Stomach (tissue), 9 donors: ENCODE measurements around the gene ZFAND6. TPM values are rescaled to one million over a fixed set of nuclear protein-coding genes. Genes with fewer than 3 reads are reported as not detected.

Experiments used
- DNase-seq, 2 donors: peaks; one replicate each; pipeline versions ENCODE4 v3.0.0 to v3.0.0-alpha.2; 2013 to 2019
- H3K27ac ChIP-seq, 5 donors: fragments of 200-600 bp in 4 of 5; sonication (generic) in 4 of 5; one replicate each; pipeline ENCODE4 v1.5.1; 2013 to 2019; ENCODE audit warnings: mild to moderate bottlenecking in 1 of 5, moderate library complexity in 1 of 5
- H3K27me3 ChIP-seq, 3 donors: fragments of 200-600 bp; sonication (generic); one replicate each; pipeline ENCODE4 v1.5.1; 2017 to 2019; ENCODE audit warnings: mixed run types in 1 of 3
- H3K36me3 ChIP-seq, 4 donors: fragments of 200-600 bp; sonication (generic); 1 replicate in 3 of 4; 2 replicates in 1 of 4; pipeline ENCODE4 v1.5.1; 2016 to 2019
- H3K4me1 ChIP-seq, 4 donors: fragments of 200-600 bp; sonication (generic); one replicate each; pipeline ENCODE4 v1.5.1; 2016 to 2019
- H3K4me3 ChIP-seq, 4 donors: fragments of 200-600 bp; sonication (generic) in 3 of 4; one replicate each; pipeline ENCODE4 v1.5.1; 2016 to 2019; ENCODE audit warnings: mild to moderate bottlenecking in 1 of 4
- H3K9me3 ChIP-seq, 4 donors: fragments of 200-600 bp; sonication (generic); one replicate each; pipeline ENCODE4 v1.5.1; 2016 to 2019
- CTCF ChIP-seq, 7 experiments: fragments of 450-650 bp in 4 of 7; fragments of 200-600 bp in 3 of 7; sonication (generic) in 3 of 7; IDR thresholded peaks; one replicate each; pipeline ENCODE4 v1.5.1; 2016 to 2019; ENCODE audit warnings: antibody characterized with exemption in 7 of 7, control low read depth in 2 of 7, mild to moderate bottlenecking in 1 of 7
- EP300 ChIP-seq: sonication (generic); formaldehyde crosslinking; IDR thresholded peaks from one replicate; pipeline ENCODE4 v1.6.1; 2017; ENCODE audit warnings: antibody characterized with exemption
- POLR2A ChIP-seq, 4 donors: fragments of 450-650 bp; IDR thresholded peaks; one replicate each; pipeline ENCODE4 v1.6.1; 2016; ENCODE audit warnings: antibody characterized with exemption in 4 of 4, control low read depth in 2 of 4, mild to moderate bottlenecking in 1 of 4, moderate library complexity in 1 of 4
- POLR2AphosphoS5 ChIP-seq, 3 donors: sonication (generic); formaldehyde crosslinking; IDR thresholded peaks; one replicate each; pipeline ENCODE4 v1.6.1; 2016; ENCODE audit warnings: antibody characterized with exemption in 3 of 3
- WGBS, 5 donors: extraction: QIAGEN DNeasy Blood & Tissue Kit in 3 of 5; methylation state at CpG; one replicate each; pipeline versions ENCODE4 v1.1.5 to v1.1.7; 2013 to 2018; 5-methylcytosine and 5-hydroxymethylcytosine counted together
- intact Hi-C: fragments of 100-400 bp; cut with DNase I; formaldehyde crosslinking; loops from one replicate; pipeline ENCODE4 v1.15.1; 2023; ENCODE audit warnings: low total_unique reads
- polyA plus RNA-seq, 3 donors: library from polyadenylated mRNA; stranded (reverse); fragments of 200-250 nt; gene quantifications; one replicate each; pipeline ENCODE4 v1.2.3, GENCODE V29; 2013
- total RNA-seq, 5 donors: library from RNA; depleted of rRNA; stranded (reverse); fragments of >200 nt; gene quantifications; one replicate each; pipeline versions ENCODE4 v1.1.0 to v1.2.3, GENCODE V29; 2014 to 2016
- donor health status: healthy with polysubstance abuse.
- donor health status: Bipolar disorder and iron deficiency.
- donor health status: healthy.

The ZFAND6 gene
- total and polyA plus RNA-seq, 8 donors: 12.2 to 271 (median 66.4) TPM

DNA sequence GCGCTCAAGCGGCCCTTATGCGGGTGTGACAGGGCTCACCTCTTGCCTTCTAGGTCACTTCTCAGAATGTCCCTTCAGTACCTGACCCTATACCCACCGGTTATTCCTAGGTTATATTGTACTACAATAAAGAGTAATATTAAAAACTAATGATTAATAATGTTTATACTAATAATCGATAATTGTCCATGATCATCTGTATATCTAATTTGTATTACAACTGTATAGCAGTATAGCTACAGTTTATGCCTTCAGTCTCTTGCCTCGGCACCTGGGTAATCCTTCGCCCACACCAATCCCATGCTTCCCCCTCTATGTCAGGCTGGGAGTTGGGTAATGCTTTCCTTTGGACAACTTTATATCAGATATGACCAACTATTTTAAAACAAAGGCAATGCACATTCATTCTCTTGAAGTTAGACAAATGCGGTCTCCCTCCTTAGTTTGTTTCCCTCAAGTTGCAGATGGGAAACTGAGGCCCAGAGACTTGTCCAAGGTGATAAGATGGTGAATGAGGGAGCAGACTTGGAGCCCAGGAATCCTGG is 96.8 kb downstream of the ZFAND6 start:
- peak overlapping the region in 2 of 5 donors; percentile 22 to 29 for H3K27ac ChIP-seq
- intact Hi-C loops: loop anchor here (10.0 kb wide), 1 partner anchor 91 kb away; no protein-coding TSS in a partner anchor
- no peaks in the 10 kb centered on the region for H3K27me3 ChIP-seq
- 78 to 93% (median 89%) methylated on average over 8 of the region's 8 CpGs for WGBS, 5 donors
- peaks cover 24 to 56% (median 50%) of the 10 kb centered on the region in 4 donors for H3K4me1 ChIP-seq
- H3K4me3 ChIP-seq: no peak overlapping the region
- DNase-seq: no peak
- peaks cover 0 to 26% (median 22%) of the 10 kb centered on the region in 4 donors for H3K36me3 ChIP-seq
- TF ChIP-seq POLR2AphosphoS5 (IDR thresholded peaks at IDR 0.05) (no peak), POLR2A (IDR thresholded peaks at IDR 0.05) (no peak), EP300 (no peak), CTCF (IDR thresholded peaks at IDR 0.05) (no peak)
- H3K9me3 ChIP-seq: no peaks in the 10 kb centered on the region

DNA sequence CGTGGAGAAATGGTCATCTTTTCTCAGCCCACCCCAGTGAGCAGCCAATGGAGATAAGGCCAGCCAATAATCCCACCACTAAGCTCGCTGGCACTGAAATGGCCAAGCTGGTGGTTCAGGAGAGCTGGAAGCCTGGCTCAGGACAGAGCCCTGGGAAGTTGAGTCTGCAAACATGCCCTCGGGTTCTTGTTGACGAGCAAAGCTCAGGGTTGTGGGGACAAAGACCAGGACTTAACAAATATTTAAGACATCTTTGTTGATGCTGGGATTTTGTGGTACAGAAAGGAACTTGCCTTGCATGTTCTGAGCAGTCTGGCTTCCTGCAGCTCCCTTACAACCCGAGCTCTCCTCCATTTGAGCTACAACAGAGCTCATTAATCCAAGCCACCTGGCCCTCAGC is 97.7 kb downstream of the ZFAND6 start:
- Histone ChIP-seq H3K36me3 (peaks cover 0 to 33% (median 24%) of the 10 kb centered on the region in 4 donors), H3K4me1 (peaks cover 33 to 61% (median 55%) of the 10 kb centered on the region in 4 donors), H3K4me3 (no peak overlapping the region), H3K27ac (no peak overlapping the region), H3K9me3 (no peaks in the 10 kb centered on the region), H3K27me3 (no peaks in the 10 kb centered on the region)
- 86 to 95% (median 93%) methylated on average over 5 of the region's 5 CpGs for WGBS, 5 donors
- no peak for DNase-seq
- intact Hi-C loops: loop anchor here (10.0 kb wide), 1 partner anchor 92 kb away; no protein-coding TSS in a partner anchor
- no peak for TF ChIP-seq POLR2A (IDR thresholded peaks at IDR 0.05)
- no peak for TF ChIP-seq POLR2AphosphoS5 (IDR thresholded peaks at IDR 0.05)
- TF ChIP-seq EP300: no peak
- TF ChIP-seq CTCF (IDR thresholded peaks at IDR 0.05): no peak

DNA sequence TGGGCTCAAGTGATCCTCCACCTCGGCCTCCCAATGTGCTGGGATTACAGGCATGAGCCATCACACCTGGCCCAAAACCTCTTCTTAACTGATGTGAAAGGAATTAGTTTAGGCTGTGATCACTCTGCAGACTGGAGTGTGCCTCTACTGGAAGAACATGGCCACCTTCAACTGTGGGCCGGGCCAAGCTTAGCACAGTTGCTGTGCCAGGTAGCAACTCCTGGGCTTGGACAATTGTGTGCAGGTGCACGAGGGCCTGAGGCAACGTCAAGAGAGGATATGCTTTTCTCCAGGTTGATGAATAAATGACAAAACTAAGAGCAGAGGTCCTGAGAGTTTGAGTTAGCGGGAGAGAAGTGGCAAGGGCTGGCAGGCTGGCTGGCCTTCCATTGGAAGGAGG is 99.8 kb downstream of the ZFAND6 start:
- Histone ChIP-seq H3K9me3 (no peaks in the 10 kb centered on the region), H3K27ac (no peak overlapping the region), H3K36me3 (peaks cover 0 to 39% (median 36%) of the 10 kb centered on the region in 4 donors), H3K27me3 (no peaks in the 10 kb centered on the region), H3K4me1 (peaks cover 30 to 48% (median 47%) of the 10 kb centered on the region in 4 donors), H3K4me3 (no peak overlapping the region)
- 93 to 99% (median 95%) methylated on average over 5 of the region's 5 CpGs for WGBS, 5 donors
- TF ChIP-seq POLR2AphosphoS5 (IDR thresholded peaks at IDR 0.05) (no peak), EP300 (no peak), CTCF (IDR thresholded peaks at IDR 0.05) (no peak), POLR2A (IDR thresholded peaks at IDR 0.05) (no peak)
- no peak for DNase-seq
- intact Hi-C loops: loop anchor here (10.0 kb wide), 1 partner anchor 94 kb away; no protein-coding TSS in a partner anchor

DNA sequence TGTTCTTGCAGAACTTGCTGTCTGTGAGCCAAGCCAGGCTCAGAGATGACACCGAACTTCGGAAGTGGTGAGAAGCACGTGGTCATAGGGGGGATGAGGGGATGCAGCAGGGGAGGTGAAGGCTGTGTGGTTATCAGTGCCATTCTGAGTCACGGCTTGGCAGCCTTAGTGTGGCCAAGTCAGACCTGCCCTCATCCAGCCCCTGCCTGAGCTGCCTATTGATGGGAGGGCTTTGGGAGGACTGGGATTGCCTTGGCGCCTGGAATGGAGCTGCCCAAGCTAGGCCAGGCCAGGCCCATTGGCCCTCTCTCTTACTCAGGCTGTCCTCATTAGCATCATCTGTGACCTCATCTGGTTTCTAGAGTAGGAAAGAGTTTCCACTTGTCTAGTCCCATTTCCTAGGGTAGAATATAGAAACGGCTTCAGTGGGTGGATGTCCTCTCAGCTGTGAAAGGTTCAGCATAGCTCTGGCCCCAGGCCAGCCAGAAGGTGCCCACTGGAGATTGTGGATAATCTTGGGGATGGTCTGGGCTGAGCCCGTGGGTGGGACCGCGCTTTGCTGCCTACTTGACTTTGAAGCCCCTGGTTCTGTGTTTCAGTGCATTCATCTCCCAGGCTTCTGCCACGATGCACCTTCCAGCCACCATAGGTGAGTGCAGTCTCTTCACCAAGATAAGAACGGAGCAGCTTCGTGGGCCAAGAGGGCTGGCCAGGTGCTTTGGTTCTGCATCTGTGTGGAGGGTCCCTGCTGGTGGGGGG is 100.5 kb downstream of the ZFAND6 start:
- peak overlapping the region in 4 of 5 donors; percentile 18 to 72 (median 59) for H3K27ac ChIP-seq
- no peak for DNase-seq

More for the DNA sequence above, 100.5 kb downstream of the ZFAND6 start:
- H3K27me3 ChIP-seq: no peaks in the 10 kb centered on the region
- H3K4me3 ChIP-seq: no peak overlapping the region
- peaks cover 0 to 43% (median 38%) of the 10 kb centered on the region in 4 donors for H3K36me3 ChIP-seq
- no peaks in the 10 kb centered on the region for H3K9me3 ChIP-seq
- intact Hi-C loops: loop anchor here (10.0 kb wide), 1 partner anchor 95 kb away; no protein-coding TSS in a partner anchor
- peaks cover 24 to 41% (median 40%) of the 10 kb centered on the region in 4 donors for H3K4me1 ChIP-seq
- 87 to 94% (median 91%) methylated on average over 12 of the region's 12 CpGs for WGBS, 5 donors
- no peak for TF ChIP-seq CTCF (IDR thresholded peaks at IDR 0.05)
- TF ChIP-seq POLR2AphosphoS5 (IDR thresholded peaks at IDR 0.05): no peak
- no peak for TF ChIP-seq POLR2A (IDR thresholded peaks at IDR 0.05)
- TF ChIP-seq EP300: no peak
